Activated CD8-positive, alpha-beta memory T cell treated with anti-CD3 and anti-CD28 coated beads for 4 hours (primary cell): ENCODE data around the gene CEP68.
A peak's percentile ranks its signal among the peaks of the same experiment; 100 is the strongest.
"Not testable (repeated sequence)": the region's sequence is repeated elsewhere in the genome, so short reads cannot be mapped to it uniquely, and the experiment has no call there.

ENCODE experiments used
- DNase-seq, 2 donors: peaks; one replicate each; pipeline ENCODE4 v3.0.0-alpha.2; 2020; ENCODE audit warnings: low read depth in 2 of 2

CEP68 gene

GRCh38 chr2:65129826-65130663, 73.8 kb downstream of the CEP68 start, which contains the start of gene RAB1A:
Gene RAB1A, minus strand, starts transcription at chr2:65130106. Its CDS starts 191 bp downstream, at chr2:65129915.
- peak; percentile 97 to 99 for DNase-seq

GRCh38 chr2:65130664-65131175, 74.5 kb downstream of the CEP68 start:
- DNase-seq: no peak

DNA sequence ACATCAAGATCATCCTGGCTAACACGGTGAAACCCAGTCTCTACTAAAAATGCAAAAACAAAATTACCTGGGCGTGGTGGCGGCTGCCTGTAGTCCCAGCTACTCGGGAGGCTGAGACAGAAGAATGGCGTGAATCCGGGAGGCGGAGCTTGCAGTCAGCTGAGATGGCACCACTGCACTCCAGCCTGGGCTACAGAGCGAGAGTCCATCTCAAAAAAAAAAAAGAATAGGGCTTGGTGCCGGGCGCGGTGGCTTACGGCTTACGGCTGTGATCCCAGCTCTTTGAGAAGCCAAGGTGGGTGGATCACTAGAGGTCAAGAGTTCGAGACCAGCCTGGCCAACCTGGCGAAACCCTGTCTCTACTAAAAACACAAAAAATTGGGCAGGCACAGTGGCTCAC, 76.7 kb downstream of the CEP68 start:
- not testable (repeated sequence) for DNase-seq

GRCh38 chr2:65133626-65134025, 77.4 kb downstream of the CEP68 start:
- no peak for DNase-seq

GRCh38 chr2:65134158-65134557, 77.9 kb downstream of the CEP68 start:
- DNase-seq: no peak

GRCh38 chr2:65136253-65136652, 80.0 kb downstream of the CEP68 start:
- no peak for DNase-seq
